GM23338 (cell line): ENCODE data around the gene AMBP. TPM values are rescaled to one million over a fixed set of nuclear protein-coding genes. Genes with fewer than 3 reads are reported as not detected.

Experiments
- ATAC-seq: fragments of 200-7000 bp; cut with Tn5 transposase; 3 replicates; pipeline ENCODE4 v1.9.1; 2020
- DNase-seq: peaks from one replicate; pipeline ENCODE4 v3.0.0-alpha.2; 2015; ENCODE audit warnings: low spot score
- H2AFZ ChIP-seq: fragments of 200-600 bp; sonication (generic); 2 replicates; pipeline ENCODE4 v1.8.0; 2016; ENCODE audit warnings: antibody characterized with exemption, mild to moderate bottlenecking, moderate library complexity
- H3F3A ChIP-seq: fragments of 200-600 bp; sonication (generic); replicated peaks from 2 replicates; pipeline ENCODE4 v1.8.0; 2017; ENCODE audit warnings: antibody characterized with exemption, mixed run types, low read depth
- H3K27ac ChIP-seq: fragments of 200-600 bp; sonication (generic); 2 replicates; pipeline ENCODE4 v1.6.1; 2016; ENCODE audit warnings: low read depth
- H3K27me3 ChIP-seq: fragments of 200-600 bp; sonication (generic); 2 replicates; pipeline ENCODE4 v1.8.0; 2016; ENCODE audit warnings: mild to moderate bottlenecking, mixed run types, moderate library complexity; ENCODE audit not compliant: insufficient read depth
- H3K36me3 ChIP-seq: fragments of 200-600 bp; sonication (generic); 2 replicates; pipeline ENCODE4 v1.8.0; 2016; ENCODE audit warnings: mild to moderate bottlenecking; ENCODE audit not compliant: insufficient read depth
- H3K4me1 ChIP-seq: fragments of 200-600 bp; sonication (generic); 2 replicates; pipeline ENCODE4 v1.8.0; 2016; ENCODE audit warnings: mild to moderate bottlenecking, moderate library complexity; ENCODE audit not compliant: insufficient read depth
- H3K4me2 ChIP-seq: fragments of 200-600 bp; sonication (generic); 2 replicates; pipeline ENCODE4 v1.7.1; 2017; ENCODE audit warnings: mixed run types
- H3K4me3 ChIP-seq: fragments of 200-600 bp; sonication (generic); 2 replicates; pipeline ENCODE4 v1.6.1; 2016; ENCODE audit warnings: mixed run types
- H3K79me2 ChIP-seq: fragments of 200-600 bp; sonication (generic); replicated peaks from 2 replicates; pipeline ENCODE4 v1.8.0; 2017; ENCODE audit warnings: mild to moderate bottlenecking; ENCODE audit not compliant: insufficient read depth
- H3K9me2 ChIP-seq: fragments of 200-600 bp; sonication (generic); 2 replicates; pipeline ENCODE4 v1.8.0; 2017; ENCODE audit not compliant: insufficient read depth
- H4K20me1 ChIP-seq: fragments of 200-600 bp; sonication (generic); replicated peaks from 2 replicates; pipeline ENCODE4 v1.8.0; 2017; ENCODE audit warnings: mild to moderate bottlenecking; ENCODE audit not compliant: insufficient read depth
- H3K27ac Mint-ChIP-seq: 2 replicates; pipeline ENCODE4 v1.8.0; 2020; ENCODE audit warnings: inconsistent platforms, mild to moderate bottlenecking, moderate library complexity, mixed read lengths
- H3K27me3 Mint-ChIP-seq: 3 replicates; pipeline ENCODE4 v1.8.0; 2022; ENCODE audit warnings: low read depth, mild to moderate bottlenecking, moderate library complexity, mixed read lengths, inconsistent platforms; ENCODE audit not compliant: insufficient read depth, poor library complexity
- H3K36me3 Mint-ChIP-seq: 3 replicates; pipeline ENCODE4 v1.8.0; 2021; ENCODE audit warnings: low read depth, mild to moderate bottlenecking, inconsistent platforms, moderate library complexity, mixed read lengths
- H3K4me1 Mint-ChIP-seq: 3 replicates; pipeline ENCODE4 v1.8.0; 2020; ENCODE audit warnings: mild to moderate bottlenecking, inconsistent platforms, mixed read lengths
- H3K4me3 Mint-ChIP-seq: 3 replicates; pipeline ENCODE4 v1.8.0; 2021; ENCODE audit warnings: moderate library complexity, mild to moderate bottlenecking, inconsistent platforms, mixed read lengths
- H3K9me3 Mint-ChIP-seq: 3 replicates; pipeline ENCODE4 v1.8.0; 2020; ENCODE audit warnings: moderate library complexity, mild to moderate bottlenecking, inconsistent platforms, mixed read lengths
- CREB1 ChIP-seq: fragments of 250-450 bp; sonication (Bioruptor Pico); IDR thresholded peaks from 2 replicates; pipeline ENCODE4 v1.5.0; 2020; ENCODE audit warnings: low read depth, mild to moderate bottlenecking, moderate library complexity
- CTCF ChIP-seq, 2 experiments: fragments of 200-600 bp in 1 of 2; sonication (generic) in 1 of 2; conservative IDR thresholded peaks; 2 replicates each; pipeline versions ENCODE4 v1.5.1 to v1.6.1; 2016 to 2017; ENCODE audit warnings: antibody characterized with exemption in 2 of 2, low read depth in 2 of 2, mild to moderate bottlenecking in 2 of 2, moderate library complexity in 1 of 2
- ETS1 ChIP-seq: IDR thresholded peaks from 2 replicates; pipeline ENCODE4 v1.6.1; 2016; ENCODE audit warnings: antibody characterized with exemption
- EZH2 ChIP-seq: fragments of 200-600 bp; sonication (generic); IDR thresholded peaks from one replicate; pipeline ENCODE4 v1.8.0; 2017; ENCODE audit warnings: antibody characterized with exemption, mild to moderate bottlenecking, low read depth; ENCODE audit not compliant: unreplicated experiment
- EZH2phosphoT487 ChIP-seq: fragments of 200-600 bp; sonication (generic); IDR thresholded peaks from one replicate; pipeline ENCODE4 v1.8.1; 2018; ENCODE audit warnings: antibody characterized with exemption; ENCODE audit not compliant: unreplicated experiment
- JUNB ChIP-seq: IDR thresholded peaks from one replicate; pipeline ENCODE4 v1.6.1; 2016; ENCODE audit warnings: antibody characterized with exemption; ENCODE audit not compliant: unreplicated experiment
- NANOG ChIP-seq: IDR thresholded peaks from 2 replicates; pipeline ENCODE4 v1.6.1; 2016; ENCODE audit warnings: antibody characterized with exemption, borderline replicate concordance
- POLR2AphosphoS5 ChIP-seq: IDR thresholded peaks from 2 replicates; pipeline ENCODE4 v1.6.1; 2016; ENCODE audit warnings: antibody characterized with exemption, low read depth
- REST ChIP-seq: IDR thresholded peaks from one replicate; pipeline ENCODE4 v1.6.1; 2018; ENCODE audit warnings: antibody characterized with exemption; ENCODE audit not compliant: unreplicated experiment
- STAT1 ChIP-seq: IDR thresholded peaks from one replicate; pipeline ENCODE4 v1.6.1; 2016; ENCODE audit warnings: antibody characterized with exemption; ENCODE audit not compliant: unreplicated experiment
- ZNF114 ChIP-seq: fragments of 250-450 bp; sonication (Bioruptor Pico); IDR thresholded peaks from 2 replicates; pipeline ENCODE4 v1.5.0; 2020; ENCODE audit warnings: mild to moderate bottlenecking, moderate library complexity
- ZNF331 ChIP-seq: fragments of 250-450 bp; sonication (Bioruptor Pico); IDR thresholded peaks from 2 replicates; pipeline ENCODE4 v1.5.0; 2020; ENCODE audit warnings: low read depth, mild to moderate bottlenecking, moderate library complexity
- ZNF462 ChIP-seq: fragments of 250-450 bp; sonication (Bioruptor Pico); IDR thresholded peaks from 2 replicates; pipeline ENCODE4 v1.5.0; 2020; ENCODE audit warnings: mild to moderate bottlenecking, moderate library complexity
- polyA plus RNA-seq: library from polyadenylated mRNA; unstranded; fragments of >200 nt; fragmentation: Nextera tagmentation; extraction: Ambion mirVana; gene quantifications from 2 replicates; pipeline ENCODE4 v1.2.1, GENCODE V29; 2016
- total RNA-seq: library from RNA; depleted of rRNA; stranded (reverse); fragments of >200 nt; shearing (Covaris generic); gene quantifications from 2 replicates; pipeline ENCODE4 v1.2.3, GENCODE V29; 2014

AMBP gene
- total and polyA plus RNA-seq, 2 experiments from 2014 or later, result 1.3 to 2.0 TPM

- Mint-ChIP-seq H3K4me3 (no peak overlapping the region), H3K27ac (no peak overlapping the region), H3K36me3 (no peaks in the 10 kb centered on the region), H3K4me1 (no peaks in the 10 kb centered on the region), H3K27me3 (peaks cover 11% of the 10 kb centered on the region), H3K9me3 (no peaks in the 10 kb centered on the region)
- H3K79me2 ChIP-seq, result no peaks in the 10 kb centered on the region
- DNase-seq (no peak), ATAC-seq (no peak)
- no peak overlapping the region for H3K27ac ChIP-seq
- H3K4me3 ChIP-seq, result no peak overlapping the region
- H3K36me3 ChIP-seq, result no peaks in the 10 kb centered on the region
- no peaks in the 10 kb centered on the region for H3K9me2 ChIP-seq
- H3F3A ChIP-seq, result no peaks in the 10 kb centered on the region
- no peaks in the 10 kb centered on the region for H4K20me1 ChIP-seq
- no peaks in the 10 kb centered on the region for H3K27me3 ChIP-seq
- H3K4me2 ChIP-seq, result no peak overlapping the region
- H3K4me1 ChIP-seq, result no peaks in the 10 kb centered on the region
- no peak for TF ChIP-seq ZNF331
- TF ChIP-seq REST, result no peak
- no peak for TF ChIP-seq JUNB
- no peak for TF ChIP-seq ETS1
- TF ChIP-seq NANOG, result no peak
- TF ChIP-seq CREB1 (CRISPR knock-in tag), result no peak
- no peak for TF ChIP-seq POLR2AphosphoS5
- TF ChIP-seq CTCF (conservative IDR thresholded peaks at IDR 0.05; ENCODE audit: low read depth in 2 of 2), result no peak
- TF ChIP-seq ZNF114 (CRISPR knock-in tag), result no peak
- TF ChIP-seq ZNF462 (CRISPR knock-in tag), result no peak
- TF ChIP-seq EZH2phosphoT487, result no peak
- TF ChIP-seq STAT1, result no peak
- TF ChIP-seq EZH2, result no peak
- no peak overlapping the region for H2AFZ ChIP-seq
Observed at GRCh38 chr9:114090798-114091197, 12.7 kb upstream of the AMBP start.
